Glomerular visceral epithelial cell (primary cell): ENCODE results near the gene CNRIP1.
"Not testable (repeated sequence)": the region's sequence is repeated elsewhere in the genome, so short reads cannot be mapped to it uniquely, and the experiment has no call there.

Experiments used
- DNase-seq: peaks from one replicate; pipeline ENCODE4 v3.0.0-alpha.2; 2016; ENCODE audit errors: extremely low spot score

CNRIP1 gene

GRCh38 chr2:68340226-68341061, 20.7 kb upstream of the CNRIP1 start:
- DNase-seq, result no peak

GRCh38 chr2:68336192-68336591, 16.4 kb upstream of the CNRIP1 start:
- peak; percentile 4 for DNase-seq

- DNase-seq, result no peak
These were observed 14.2 kb upstream of the CNRIP1 start for GRCh38 chr2:68333931-68334330.

- no peak for DNase-seq
These were observed 13.3 kb upstream of the CNRIP1 start for GRCh38 chr2:68333009-68333408.

- no peak for DNase-seq
These were observed 10.9 kb upstream of the CNRIP1 start for GRCh38 chr2:68330691-68331090.

- no peak for DNase-seq
These were observed 9.2 kb upstream of the CNRIP1 start for GRCh38 chr2:68328901-68329300.

GRCh38 chr2:68325056-68325455, 5.3 kb upstream of the CNRIP1 start:
- no peak for DNase-seq

- peak; percentile 0 for DNase-seq
These were observed 431 bp upstream of the CNRIP1 start for GRCh38 chr2:68320118-68320641.

- peak; percentile 3 for DNase-seq
These were observed 793 bp downstream of the CNRIP1 start for GRCh38 chr2:68318914-68319397.

- DNase-seq, result peak; percentile 2
These were observed 1.5 kb downstream of the CNRIP1 start for GRCh38 chr2:68317971-68318913.

- no peak for DNase-seq
These were observed 3.6 kb downstream of the CNRIP1 start for GRCh38 chr2:68316111-68316510.

- DNase-seq, result no peak
These were observed 8.7 kb downstream of the CNRIP1 start for GRCh38 chr2:68311033-68311432.

GRCh38 chr2:68309426-68309825, 10.3 kb downstream of the CNRIP1 start:
- no peak for DNase-seq

- DNase-seq, result not testable (repeated sequence)
These were observed 15.9 kb downstream of the CNRIP1 start for GRCh38 chr2:68303902-68304272.

GRCh38 chr2:68303033-68303901, 16.5 kb downstream of the CNRIP1 start:
- DNase-seq, result no peak

- DNase-seq, result no peak
These were observed 17.4 kb downstream of the CNRIP1 start for GRCh38 chr2:68302281-68302875.

- DNase-seq, result no peak
These were observed 24.2 kb downstream of the CNRIP1 start for GRCh38 chr2:68295516-68295915.

GRCh38 chr2:68294913-68295312, 24.8 kb downstream of the CNRIP1 start:
- no peak for DNase-seq

GRCh38 chr2:68294187-68294586, 25.6 kb downstream of the CNRIP1 start:
- DNase-seq, result no peak

- no peak for DNase-seq
These were observed 26.0 kb downstream of the CNRIP1 start for GRCh38 chr2:68293755-68294154.

GRCh38 chr2:68293024-68293423, 26.7 kb downstream of the CNRIP1 start:
- DNase-seq, result no peak
